GM19397 (cell line): ENCODE results near the gene PARP12.

Experiments
- ATAC-seq: cut with Tn5 transposase; IDR thresholded peaks from one replicate; pipeline ENCODE4 v1.9.1; 2021; ENCODE audit warnings: mild to moderate bottlenecking, moderate library complexity; ENCODE audit not compliant: unreplicated experiment

Gene PARP12

DNA sequence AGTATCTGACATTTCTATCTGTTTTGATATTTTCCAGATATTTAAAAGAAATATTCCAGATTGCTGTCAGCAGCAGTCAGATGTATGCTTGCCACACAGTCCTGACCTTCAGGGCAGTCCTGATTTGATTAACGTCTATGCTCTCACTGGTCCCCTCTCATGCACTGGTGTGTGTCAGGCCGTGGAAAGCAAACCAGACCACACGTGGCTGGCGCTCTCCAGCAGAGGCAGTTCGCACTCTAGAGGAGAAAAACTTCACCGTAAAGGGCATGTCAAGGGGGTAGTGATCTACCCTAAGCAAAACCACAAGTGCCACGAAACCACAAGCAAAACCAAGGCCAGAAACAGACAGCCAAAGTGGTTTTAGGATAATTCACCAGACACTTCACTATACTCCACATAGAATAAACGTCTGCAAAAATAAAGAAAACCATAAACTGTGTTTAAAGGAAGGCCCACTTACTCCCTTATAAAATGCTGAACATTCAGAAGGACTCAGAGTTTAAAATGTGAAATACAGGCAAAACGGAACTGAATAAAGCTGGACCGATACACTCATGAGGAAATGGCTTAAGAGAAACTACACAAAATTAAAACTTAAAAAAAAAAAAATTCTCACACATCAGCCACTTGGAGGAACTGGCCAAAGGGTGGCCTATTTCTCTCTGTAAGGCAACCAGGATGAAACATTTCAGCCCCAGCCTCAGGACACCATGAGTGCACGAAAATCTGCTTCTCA, 26.4 kb downstream of the PARP12 start:
- ATAC-seq, result no peak

DNA sequence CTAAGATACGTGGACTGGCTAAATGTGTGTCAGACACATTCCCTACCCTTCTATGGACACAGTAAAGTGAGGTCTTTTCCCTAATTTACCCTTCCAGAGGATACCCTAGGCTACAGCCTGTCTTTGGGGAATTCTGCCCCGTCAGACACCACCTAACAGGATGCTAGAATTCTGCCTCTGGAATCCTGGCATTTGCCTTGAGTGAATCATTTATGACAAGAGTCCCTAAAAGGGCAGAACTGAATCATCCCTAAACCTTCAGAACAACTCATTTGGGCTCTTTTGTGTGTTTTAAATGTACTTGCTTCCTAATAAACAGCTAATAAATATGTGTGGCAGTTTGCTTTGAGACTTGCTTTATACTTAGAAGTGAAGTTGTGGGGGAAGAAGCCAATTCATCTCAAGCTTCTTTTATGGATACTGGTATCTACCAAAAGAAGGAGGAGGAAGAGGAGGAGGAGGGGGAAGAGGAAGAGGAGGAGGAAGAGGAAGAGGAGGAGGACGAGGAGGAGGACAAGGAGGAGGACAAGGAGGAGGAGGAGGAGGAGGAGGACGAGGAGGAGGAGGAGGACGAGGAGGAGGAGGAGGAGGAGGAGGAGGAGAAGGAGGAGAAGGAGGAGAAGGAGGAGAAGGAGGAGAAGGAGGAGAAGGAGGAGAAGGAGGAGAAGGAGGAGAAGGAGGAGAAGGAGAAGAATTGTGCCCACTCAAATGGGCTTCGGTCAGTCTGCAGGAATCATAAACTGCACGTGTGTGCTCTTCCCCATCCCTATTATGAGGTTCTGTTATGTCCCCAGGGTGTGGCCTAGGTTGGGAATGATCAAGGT, 27.1 kb downstream of the PARP12 start:
- no peak for ATAC-seq

DNA sequence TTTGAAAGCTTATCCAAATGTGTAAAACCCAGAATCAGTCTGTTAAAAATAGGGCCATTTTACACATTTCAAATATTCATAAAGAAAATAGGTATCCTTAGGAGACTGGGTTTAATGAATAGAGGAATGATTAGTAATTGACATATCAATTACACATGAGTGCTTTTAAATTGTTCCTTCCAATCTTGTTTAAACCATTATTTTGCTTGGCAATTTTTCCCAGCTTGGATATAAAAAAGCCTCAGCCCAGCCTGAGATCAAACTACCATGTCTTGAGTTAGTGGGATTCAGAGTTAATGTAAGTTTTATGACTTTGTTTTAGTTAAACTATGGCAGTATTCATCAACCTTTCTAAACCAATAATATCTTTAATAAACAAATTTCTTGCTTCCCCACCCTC, 28.3 kb downstream of the PARP12 start:
- ATAC-seq, result no peak

DNA sequence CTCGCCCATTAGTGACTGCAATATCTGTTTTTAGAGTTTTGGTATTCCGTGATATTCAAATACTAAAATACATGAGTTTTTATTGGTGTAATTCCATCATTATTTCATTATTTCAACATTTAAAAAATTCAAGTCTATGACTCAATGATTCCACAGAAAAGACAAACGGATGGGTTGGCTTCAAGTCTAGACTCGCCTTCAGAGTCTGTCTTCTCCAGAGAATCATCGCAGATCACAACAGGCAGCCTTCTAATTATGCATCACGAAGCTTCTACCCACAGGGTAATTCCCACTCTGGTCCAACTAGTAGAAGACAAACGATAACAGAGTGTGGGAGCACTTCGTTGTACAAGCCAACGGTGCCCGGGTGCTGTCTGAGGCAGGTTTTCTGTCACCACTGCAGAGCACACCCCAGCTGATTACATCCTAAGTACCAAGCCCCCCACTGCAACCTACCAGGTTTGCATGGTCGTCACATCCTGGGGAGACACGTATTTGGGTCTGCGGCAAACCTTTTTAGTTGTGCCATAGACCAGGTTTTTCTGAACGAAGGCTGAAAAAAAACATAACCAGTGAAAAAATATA, 28.9 kb downstream of the PARP12 start:
- no peak for ATAC-seq

DNA sequence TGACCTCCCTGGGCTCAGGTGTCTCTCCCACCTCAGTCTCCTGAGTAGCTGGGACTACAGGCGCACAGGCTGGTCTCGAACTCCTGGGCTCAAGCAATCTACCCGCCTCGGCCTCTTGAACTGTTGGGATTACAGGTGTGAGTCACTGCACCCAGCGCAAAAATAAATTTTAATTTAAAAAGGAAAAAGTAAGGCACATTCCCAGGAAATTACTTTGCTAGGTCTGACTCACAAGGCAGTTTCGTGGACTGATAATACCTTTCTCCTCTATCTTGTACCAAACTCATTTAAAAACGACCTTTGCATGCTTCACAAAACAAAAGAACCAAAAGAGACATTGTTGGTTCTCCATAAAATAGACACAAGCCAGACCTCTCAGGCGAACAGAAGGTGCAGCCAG, 29.7 kb downstream of the PARP12 start:
- no peak for ATAC-seq

DNA sequence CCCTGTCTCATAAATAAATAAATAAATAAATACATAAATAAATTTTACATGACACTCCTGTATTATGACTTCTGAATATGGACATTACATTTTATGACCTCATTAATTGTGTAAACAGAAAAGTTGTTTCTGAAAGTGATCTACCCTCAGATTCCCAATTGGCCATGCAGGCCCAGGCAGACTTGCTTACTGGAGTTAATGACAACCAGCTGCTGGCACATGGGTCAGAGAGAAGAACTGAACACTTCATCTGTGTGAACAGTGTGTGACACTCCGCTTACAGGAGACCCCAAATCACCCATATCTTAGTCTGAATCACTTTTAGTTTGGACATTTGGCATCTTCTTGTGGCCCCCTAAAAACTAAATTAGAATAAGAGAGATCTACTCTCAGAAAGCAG, 31.4 kb downstream of the PARP12 start:
- no peak for ATAC-seq

DNA sequence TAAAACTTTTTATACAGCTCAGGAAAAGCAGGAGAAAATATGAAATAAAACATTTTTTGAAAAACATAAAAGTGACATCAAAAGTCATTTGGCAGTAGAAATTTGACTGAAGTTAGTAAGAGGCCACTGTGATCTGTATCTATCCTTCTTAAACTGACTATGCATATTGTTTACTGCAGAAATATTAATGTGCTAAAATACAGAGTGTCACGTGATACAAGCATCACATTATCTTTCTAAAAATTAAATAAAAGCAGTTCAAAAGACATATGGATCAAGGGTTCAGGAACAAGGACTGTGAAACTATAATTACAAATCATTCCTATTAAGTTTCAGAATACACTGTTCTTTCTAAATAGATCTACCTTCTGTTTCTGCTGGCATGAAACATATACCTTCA, 33.7 kb downstream of the PARP12 start:
- no peak for ATAC-seq

DNA sequence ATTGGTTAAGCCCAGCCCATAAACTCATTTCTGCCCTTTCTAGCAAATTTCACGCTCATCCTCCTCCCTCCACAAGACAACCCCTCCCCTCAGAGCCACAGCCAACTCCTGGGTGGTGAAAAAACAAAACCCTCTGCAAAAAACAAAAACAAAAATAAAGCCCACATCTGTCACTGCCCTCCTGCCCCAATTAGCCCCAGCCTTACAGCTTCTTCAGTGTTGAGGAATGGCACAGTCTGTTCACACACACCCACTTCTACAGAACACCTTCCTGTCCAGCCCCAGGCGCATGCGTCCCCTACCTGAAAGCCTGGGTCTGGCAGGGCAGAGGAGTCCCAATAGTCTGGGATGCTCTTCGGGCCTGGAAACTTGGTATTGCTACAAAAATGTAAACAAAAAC, 34.4 kb downstream of the PARP12 start:
- ATAC-seq, result no peak

DNA sequence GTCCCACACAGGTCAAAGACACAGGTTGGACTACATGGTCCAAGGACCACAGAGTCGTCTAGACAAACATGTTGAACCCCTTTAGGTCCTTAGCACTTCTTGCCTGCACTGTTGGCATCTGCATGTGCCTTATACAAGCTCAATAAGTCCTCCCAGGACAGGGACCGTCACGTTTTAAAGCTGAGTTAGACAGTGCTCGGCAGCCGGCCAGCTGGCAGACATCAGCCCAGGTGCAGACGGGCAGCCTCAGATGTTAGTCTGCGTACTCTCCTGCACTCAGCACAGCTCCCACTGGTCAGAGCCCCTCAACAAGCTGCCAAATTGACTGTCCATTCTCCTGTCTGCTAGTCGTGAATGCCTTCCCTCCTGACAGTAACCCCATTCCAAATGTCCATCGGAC, 34.9 kb downstream of the PARP12 start:
- no peak for ATAC-seq

DNA sequence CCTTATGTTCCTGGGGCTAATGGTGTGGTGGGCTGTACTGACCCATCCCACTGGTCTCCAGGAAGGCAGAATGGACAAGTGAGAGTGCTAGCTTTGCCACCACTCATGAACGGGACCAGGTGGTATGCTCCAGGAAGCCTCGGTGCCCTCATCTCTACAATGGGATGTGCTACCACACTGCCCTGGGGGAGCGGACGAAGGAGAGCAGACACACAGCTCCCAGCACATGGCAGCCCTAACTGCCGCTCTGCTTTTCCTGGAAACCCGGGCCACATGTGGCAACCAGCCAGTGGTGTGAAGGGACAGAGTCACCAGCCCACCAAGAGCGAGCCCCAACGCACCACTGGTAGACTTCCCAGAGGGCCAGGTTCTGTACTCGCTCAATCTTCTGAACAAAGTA, 35.8 kb downstream of the PARP12 start:
- ATAC-seq, result no peak

DNA sequence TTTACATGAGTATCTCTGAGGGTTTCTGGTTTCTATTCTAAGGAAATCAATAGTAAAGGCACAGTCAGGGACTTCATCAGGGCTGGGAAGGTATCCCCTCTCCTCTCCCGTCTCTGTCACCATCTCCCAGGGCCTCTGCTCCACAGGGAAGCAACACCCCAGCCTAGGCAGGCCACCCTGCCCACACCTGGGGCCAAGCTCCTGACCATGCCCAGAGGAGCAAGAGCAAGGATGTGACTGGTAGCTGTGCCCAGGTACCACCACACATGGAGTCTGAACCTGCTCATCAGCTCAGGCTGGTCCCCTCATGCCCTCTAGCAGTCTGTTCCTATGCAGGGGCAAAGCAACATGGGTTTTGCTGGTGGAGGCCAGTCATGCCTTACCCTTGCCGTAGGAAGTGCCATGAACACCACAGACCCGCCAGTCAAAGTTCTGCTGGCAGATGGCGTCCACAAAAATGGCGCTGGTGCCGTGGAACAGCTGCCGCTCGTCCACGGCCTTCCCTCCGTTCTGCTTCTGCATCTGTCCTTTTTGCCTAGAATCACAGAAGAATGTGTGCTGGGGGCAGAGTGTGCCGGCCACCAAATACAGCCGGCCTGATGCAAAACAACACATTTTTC, 36.8 kb downstream of the PARP12 start:
- ATAC-seq, result no peak

DNA sequence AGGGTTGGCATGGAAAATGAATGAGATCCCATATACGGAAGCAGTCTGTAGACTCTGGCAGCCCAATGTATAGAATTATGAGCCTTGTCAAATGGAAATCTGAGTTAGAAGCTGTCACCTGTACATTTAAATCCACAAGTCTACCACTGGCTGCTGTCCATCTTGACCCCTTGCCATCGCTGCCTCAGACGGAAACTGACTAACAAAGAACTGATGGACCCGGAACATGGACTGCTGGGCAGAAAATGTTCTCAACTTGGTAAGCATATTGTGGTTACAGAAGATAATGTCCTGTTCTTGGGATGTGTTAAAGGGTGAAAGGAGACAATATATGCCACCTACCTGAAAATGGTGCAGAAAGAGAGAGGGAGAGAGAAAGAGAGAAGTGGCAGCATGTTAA, 37.5 kb downstream of the PARP12 start:
- no peak for ATAC-seq

DNA sequence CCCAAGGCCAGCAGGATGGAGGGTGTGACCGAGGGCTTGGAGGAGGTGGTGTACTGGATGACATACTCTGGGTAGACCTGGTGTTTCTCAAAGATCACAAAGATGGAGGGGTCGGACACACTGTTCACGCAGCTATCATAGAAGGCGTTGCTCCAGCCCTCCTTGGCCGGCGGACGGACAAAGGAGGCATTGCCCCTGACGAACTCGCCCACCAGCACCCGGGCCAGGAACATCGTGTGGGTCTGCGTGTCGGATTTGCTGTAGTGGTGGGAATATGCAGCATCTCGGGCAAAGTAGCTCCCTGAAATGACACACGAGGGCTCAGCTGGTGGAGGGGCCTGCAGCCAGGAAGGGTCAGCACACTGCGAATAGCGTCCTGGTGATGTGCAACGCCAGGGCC, 38.2 kb downstream of the PARP12 start:
- ATAC-seq, result no peak

DNA sequence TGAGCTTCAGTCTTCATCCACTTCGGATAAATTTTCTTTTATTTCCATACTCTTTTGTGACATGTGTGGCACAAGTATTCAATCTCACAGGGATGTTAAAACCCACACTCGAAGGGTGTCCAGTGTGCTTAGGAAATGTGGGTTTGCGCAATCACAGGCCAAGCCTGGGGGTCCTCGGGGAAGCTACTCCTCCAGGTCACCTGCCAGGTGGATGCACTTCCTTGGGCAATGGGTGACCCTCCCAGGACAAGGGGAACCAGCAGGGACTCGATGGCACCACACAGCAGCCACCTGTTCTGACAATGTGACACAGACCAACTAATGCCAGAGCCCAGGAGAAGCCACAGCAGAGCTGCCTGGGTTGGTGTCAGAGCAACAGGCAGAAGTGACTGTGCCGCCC, 39.0 kb downstream of the PARP12 start:
- ATAC-seq, result no peak

DNA sequence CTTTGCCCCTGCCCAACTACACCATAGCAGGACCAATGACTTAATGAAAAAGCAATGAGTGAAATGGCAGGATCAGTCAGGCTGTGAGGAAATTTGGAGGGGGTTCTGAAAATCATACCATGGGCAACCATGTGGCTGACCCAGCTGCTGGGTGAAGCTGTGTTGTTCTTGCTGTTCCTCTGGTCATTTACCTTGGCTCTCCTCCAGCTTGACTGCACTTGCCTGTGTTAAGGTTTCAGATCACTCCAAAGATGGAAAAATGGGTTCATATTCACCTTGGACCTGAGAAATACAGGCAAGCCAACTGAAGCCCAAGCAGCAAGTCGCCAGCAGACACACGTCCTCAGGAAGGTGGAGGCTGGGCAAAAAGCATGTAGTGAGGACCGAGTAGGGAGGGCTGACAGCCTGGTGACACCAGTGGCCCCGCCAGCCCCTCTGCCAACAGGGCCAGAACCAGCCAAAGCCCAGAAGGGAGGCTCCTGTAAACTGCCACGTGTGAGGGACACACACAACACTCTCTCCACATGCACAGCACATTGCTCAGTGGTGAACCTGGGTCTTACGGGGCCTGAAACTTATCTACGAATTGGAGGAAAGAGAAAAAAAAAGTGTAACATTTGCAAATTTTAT, 40.1 kb downstream of the PARP12 start:
- ATAC-seq, result no peak

DNA sequence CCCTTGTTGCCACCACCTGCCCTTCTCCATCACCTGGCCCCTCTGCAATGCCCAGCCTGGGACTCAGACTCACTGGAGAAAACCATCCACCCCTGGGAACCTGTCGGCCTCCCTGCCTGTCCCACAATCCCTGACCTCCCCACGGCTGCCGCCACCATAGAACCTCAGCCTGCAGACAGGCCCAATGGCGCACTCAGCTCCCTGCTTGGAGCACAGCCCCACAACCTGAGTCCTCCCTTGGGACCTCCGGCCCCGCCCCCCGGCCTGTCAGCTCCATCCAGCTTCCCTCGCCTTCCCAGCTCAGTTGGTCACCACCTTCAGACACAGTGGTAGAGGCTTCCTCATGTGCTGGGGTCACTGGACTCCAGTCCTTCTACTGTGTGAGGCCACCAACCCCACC, 41.1 kb downstream of the PARP12 start:
- ATAC-seq, result no peak

DNA sequence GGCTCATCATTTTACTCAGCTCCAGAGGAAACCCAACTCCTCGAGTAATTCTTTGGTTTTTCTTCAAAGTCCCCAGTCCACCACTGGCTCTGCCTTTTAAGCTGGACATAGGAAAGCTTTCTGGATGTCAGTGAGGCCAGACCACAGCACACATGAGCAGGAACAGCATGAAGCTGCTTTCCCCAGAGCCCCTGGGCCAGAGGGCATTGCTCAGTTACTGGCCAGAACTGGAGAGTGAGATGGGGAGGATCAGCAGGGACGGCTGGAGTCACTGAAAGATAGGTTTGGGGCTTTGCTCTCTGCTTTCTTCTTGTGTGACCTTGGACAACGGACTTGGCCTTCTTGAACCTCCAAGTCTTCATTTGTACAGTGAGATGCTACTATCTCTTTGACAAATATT, 43.1 kb downstream of the PARP12 start:
- no peak for ATAC-seq

DNA sequence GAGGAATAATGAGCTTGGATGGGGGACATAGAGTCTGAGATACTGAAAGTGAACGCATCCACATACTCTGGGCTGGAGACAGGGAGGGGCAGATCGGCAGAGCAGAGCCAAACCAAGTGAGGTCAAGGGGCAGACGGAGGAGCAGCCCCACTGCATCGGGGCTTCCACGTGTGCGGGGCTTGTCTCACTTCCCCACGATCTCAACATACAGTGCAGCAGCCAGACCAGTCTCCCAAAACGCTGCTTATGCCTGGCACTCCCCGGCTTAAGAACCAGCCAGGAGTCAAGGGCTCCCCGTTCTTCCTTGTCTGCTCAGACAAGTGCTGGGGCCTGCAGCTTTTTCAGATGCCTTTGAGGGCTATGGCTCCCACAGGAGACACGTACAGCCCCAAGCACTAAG, 43.6 kb downstream of the PARP12 start:
- no peak for ATAC-seq

DNA sequence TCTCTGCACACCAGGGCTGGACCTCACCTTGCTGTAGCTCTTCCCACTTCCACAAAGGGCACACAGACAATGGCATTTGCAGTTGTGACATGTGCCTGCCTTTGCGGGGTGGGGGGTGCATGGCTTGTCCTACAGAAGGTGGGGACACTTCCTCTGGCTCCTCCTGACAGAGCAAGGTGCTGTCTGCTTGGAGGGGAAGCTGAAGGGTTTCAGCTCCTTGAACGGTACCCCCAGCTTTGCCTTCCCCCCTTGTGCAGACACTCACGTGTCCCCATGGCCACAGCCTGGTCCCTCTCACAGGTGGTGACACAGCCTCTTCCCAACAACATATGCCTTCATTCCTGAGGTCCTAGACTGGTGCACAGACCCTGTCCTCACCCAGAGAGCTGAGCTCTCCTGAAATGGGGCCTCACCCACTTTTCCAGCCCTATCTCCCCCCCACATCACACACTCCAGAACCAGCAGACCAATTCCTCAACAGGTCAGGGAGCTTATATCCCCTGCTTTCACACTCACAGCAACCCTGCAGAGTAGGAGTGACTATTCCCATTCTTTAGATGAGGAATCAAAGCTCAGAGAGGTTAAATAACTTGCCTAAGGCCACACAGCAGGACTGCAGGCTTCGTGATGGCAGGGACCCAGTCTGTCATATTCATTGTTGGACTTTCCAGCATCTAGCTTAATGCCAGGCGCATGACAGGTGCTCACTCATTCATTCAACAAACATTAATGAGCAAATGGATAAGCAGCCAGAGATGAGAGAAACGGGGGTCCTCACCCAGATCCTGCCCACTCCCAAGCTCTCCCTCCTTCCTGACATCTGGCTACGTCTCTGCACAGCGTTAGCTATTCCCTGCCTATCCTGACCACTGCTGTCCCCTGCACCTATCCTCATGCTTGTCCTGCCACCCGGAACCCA, 44.4 kb downstream of the PARP12 start:
- no peak for ATAC-seq

DNA sequence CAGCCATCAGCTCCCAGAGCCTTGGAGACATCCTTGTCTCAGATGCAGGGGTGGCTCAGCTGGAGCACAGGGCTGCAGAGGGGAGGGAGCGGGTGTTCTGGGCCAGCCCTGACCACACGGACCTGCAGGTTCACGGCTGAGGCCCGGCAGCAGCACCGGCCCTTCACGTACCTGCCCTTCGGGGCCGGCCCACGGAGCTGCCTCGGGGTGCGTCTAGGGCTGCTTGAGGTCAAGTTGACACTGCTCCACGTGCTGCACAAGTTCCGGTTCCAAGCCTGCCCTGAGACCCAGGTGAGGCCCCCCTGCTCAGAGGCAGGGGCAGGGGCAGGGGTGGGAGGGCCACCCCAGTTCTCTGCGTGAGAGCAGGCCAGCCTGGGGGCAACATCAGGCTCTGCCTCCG, 45.2 kb downstream of the PARP12 start:
- no peak for ATAC-seq
